K562 (cell line): ENCODE measurements around the gene NAT10. TPM values are rescaled to one million over a fixed set of nuclear protein-coding genes. Genes with fewer than 3 reads are reported as not detected.

ENCODE experiments used
- ATAC-seq: fragments of 200-7000 bp; cut with Tn5 transposase; 3 replicates; pipeline ENCODE4 v1.9.1; 2020; ENCODE audit warnings: moderate library complexity
- BruUV-seq: library from RNA; stranded (reverse); fragments of 400-500 nt; replicated peaks from 2 replicates; lab custom pipeline; 2021; lab: Mats Ljungman, UMichigan
- CTCF ChIA-PET: fragments of 300-600 bp; formaldehyde crosslinking; extraction: SDS; loops from one replicate; lab custom pipeline; 2021; ENCODE audit warnings: low intra/inter-chr PET ratio; lab: Yijun Ruan, JAX
- POLR2A ChIA-PET: fragments of 300-600, 350-650 bp; sonication (Branson Sonifier 250); formaldehyde crosslinking; extraction: SDS; loops from one replicate; lab custom pipeline; 2021; ENCODE audit warnings: antibody characterized with exemption, inconsistent platforms; lab: Yijun Ruan, JAX
- DNase-seq, 4 experiments: peaks; one replicate each; pipeline versions ENCODE4 v3.0.0 to v3.0.0-alpha.2; 2011 to 2018; ENCODE audit warnings: low spot score in 3 of 4, mixed read lengths in 3 of 4; ENCODE audit errors: extremely low read depth in 1 of 4
- FAIRE-seq: peaks from 2 replicates; lab custom pipeline; 2011; peaks lifted over from hg19 to GRCh38; lab: Jason Lieb, UNC
- H2AFZ ChIP-seq: 2 replicates; pipeline ENCODE4 v1.6.0; 2011; ENCODE audit warnings: low read depth, low read length, control low read depth, inconsistent platforms
- H3K27ac ChIP-seq: fragments of 200-600 bp; 3 replicates; pipeline ENCODE4 v1.8.0; 2011; ENCODE audit warnings: low read depth, mild to moderate bottlenecking, control low read depth, inconsistent platforms, low read length, moderate library complexity, mixed read lengths; ENCODE audit errors: extremely low read depth
- H3K27me3 ChIP-seq, 2 experiments: fragments of 300-600 bp in 1 of 2; 2 replicates in 1 of 2; 3 replicates in 1 of 2; pipeline versions ENCODE4 v1.6.0 to v1.8.0; 2011; ENCODE audit warnings: inconsistent platforms in 2 of 2, low read length in 2 of 2, mild to moderate bottlenecking in 1 of 2, mixed read lengths in 1 of 2, moderate library complexity in 1 of 2; ENCODE audit not compliant: control insufficient read depth in 2 of 2, insufficient read depth in 2 of 2
- H3K36me3 ChIP-seq: fragments of 300-600 bp; 3 replicates; pipeline ENCODE4 v1.8.0; 2011; ENCODE audit warnings: mild to moderate bottlenecking, low read length, inconsistent platforms; ENCODE audit not compliant: control insufficient read depth, insufficient read depth
- H3K4me1 ChIP-seq, 2 experiments: fragments of 200-600 bp in 1 of 2; replicated peaks in 1 of 2; 2 replicates in 1 of 2; 3 replicates in 1 of 2; pipeline versions ENCODE4 v1.5.1 to v1.8.0; 2011; ENCODE audit warnings: inconsistent platforms in 2 of 2, low read length in 2 of 2, mild to moderate bottlenecking in 1 of 2, mixed read lengths in 1 of 2, moderate library complexity in 1 of 2; ENCODE audit not compliant: control insufficient read depth in 2 of 2, insufficient read depth in 2 of 2
- H3K4me2 ChIP-seq: 2 replicates; pipeline ENCODE4 v1.6.1; 2011; ENCODE audit warnings: low read length, control low read depth, inconsistent platforms, mixed read lengths; ENCODE audit not compliant: insufficient read depth
- H3K4me3 ChIP-seq: fragments of 200-600 bp; sonication (generic), shearing (Covaris generic); 2 replicates; pipeline ENCODE4 v1.5.1; 2016; ENCODE audit warnings: control low read depth, inconsistent platforms
- H3K79me2 ChIP-seq: fragments of 200-600 bp; 3 replicates; pipeline ENCODE4 v1.8.0; 2011; ENCODE audit warnings: low read length, inconsistent platforms; ENCODE audit not compliant: control insufficient read depth, insufficient read depth
- H3K9ac ChIP-seq, 2 experiments: 2 replicates each; pipeline versions ENCODE4 v1.6.0 to v1.6.1; 2011; ENCODE audit warnings: low read depth in 2 of 2, low read length in 2 of 2, control low read depth in 1 of 2, inconsistent platforms in 1 of 2, mild to moderate bottlenecking in 1 of 2, mixed read lengths in 1 of 2; ENCODE audit not compliant: insufficient read depth in 1 of 2
- H3K9me1 ChIP-seq: one replicate; pipeline ENCODE4 v1.6.0; 2011; ENCODE audit warnings: inconsistent platforms, mild to moderate bottlenecking, low read length, moderate library complexity; ENCODE audit not compliant: control insufficient read depth, insufficient read depth
- H3K9me3 ChIP-seq: replicated peaks from 2 replicates; pipeline ENCODE4 v1.5.1; 2011; ENCODE audit warnings: low read depth, low read length, inconsistent platforms; ENCODE audit not compliant: control insufficient read depth, insufficient read depth
- H4K20me1 ChIP-seq: replicated peaks from 2 replicates; pipeline ENCODE4 v1.6.1; 2011; ENCODE audit warnings: low read length, inconsistent platforms, mixed read lengths; ENCODE audit not compliant: control insufficient read depth, insufficient read depth
- CREB1 ChIP-seq, 2 experiments: sonication (generic) in 1 of 2; formaldehyde crosslinking in 1 of 2; IDR thresholded peaks; 2 replicates each; pipeline versions ENCODE4 v1.6.1 to v1.8.0; 2012 to 2022; ENCODE audit warnings: inconsistent platforms in 1 of 2, mild to moderate bottlenecking in 1 of 2, missing genetic modification reagents in 1 of 2, moderate library complexity in 1 of 2
- NFIX ChIP-seq: fragments of 250-450 bp; sonication (Bioruptor Pico); IDR thresholded peaks from 2 replicates; pipeline ENCODE4 v1.4.0; 2020; ENCODE audit warnings: low read depth, mild to moderate bottlenecking, moderate library complexity
- SUPT5H ChIP-seq: fragments of 450-650 bp; IDR thresholded peaks from 2 replicates; pipeline ENCODE4 v1.6.1; 2016
- ZNF79 ChIP-seq: fragments of 250-450 bp; sonication (Bioruptor Pico); IDR thresholded peaks from 2 replicates; pipeline ENCODE4 v1.4.0; 2020; ENCODE audit warnings: low read depth, mild to moderate bottlenecking, moderate library complexity
- WGBS: fragments of 100-300 bp; shearing (Covaris generic); methylation state at CpG from one replicate; pipeline ENCODE4 v1.1.6; 2016; ENCODE audit warnings: low coverage, mixed read lengths; ENCODE audit not compliant: insufficient coverage; ENCODE audit errors: missing lambda C conversion rate; 5-methylcytosine and 5-hydroxymethylcytosine counted together
- in situ Hi-C: fragments of 300-500 bp; cut with MboI; formaldehyde crosslinking; loops from 4 replicates; pipeline ENCODE4 v1.15.0; 2018; ENCODE audit warnings: inconsistent platforms, mixed read lengths
- intact Hi-C: fragments of 100-400 bp; cut with micrococcal nuclease; formaldehyde crosslinking; loops from 2 replicates; pipeline ENCODE4 v1.14.2; 2022
- polyA plus RNA-seq, 8 experiments: library from polyadenylated mRNA; depleted of rRNA in 4 of 8; stranded (reverse) in 5 of 8; unstranded in 3 of 8; fragments of >200 nt; fragmentation: Nextera tagmentation in 2 of 8; fragmentation: Illumina TruSeq in 1 of 8; extraction: Ambion mirVana in 2 of 8; extraction: Trizol in 1 of 8; gene quantifications; 2 replicates each; pipeline versions ENCODE4 v1.2.1 to v1.2.3, GENCODE V29; 2011 to 2014; ENCODE audit warnings: inconsistent platforms in 1 of 8, missing spikeins in 1 of 8
- total RNA-seq, 7 experiments: library from RNA; depleted of rRNA in 6 of 7; stranded (reverse); fragments of >200 nt in 6 of 7; fragmentation: Illumina TruSeq in 2 of 7; extraction: Trizol in 2 of 7; gene quantifications; 2 replicates each; pipeline versions ENCODE4 v1.2.1 to v1.2.3, GENCODE V29; 2011 to 2021; ENCODE audit warnings: low replicate concordance in 1 of 7
- TF ChIP-seq, protein P1 (sequence below): fragments of 450-650 bp; formaldehyde crosslinking; IDR thresholded peaks from 2 replicates; pipeline ENCODE4 v1.4.0; 2020; ENCODE audit warnings: mild to moderate bottlenecking, moderate library complexity

NAT10 gene
- total and polyA plus RNA-seq, 9 of the 15 experiments (the other 6 are each of a cell fraction or from before 2014, with no cell fraction given) = 55.4 to 125 (median 86.3) TPM

DNA sequence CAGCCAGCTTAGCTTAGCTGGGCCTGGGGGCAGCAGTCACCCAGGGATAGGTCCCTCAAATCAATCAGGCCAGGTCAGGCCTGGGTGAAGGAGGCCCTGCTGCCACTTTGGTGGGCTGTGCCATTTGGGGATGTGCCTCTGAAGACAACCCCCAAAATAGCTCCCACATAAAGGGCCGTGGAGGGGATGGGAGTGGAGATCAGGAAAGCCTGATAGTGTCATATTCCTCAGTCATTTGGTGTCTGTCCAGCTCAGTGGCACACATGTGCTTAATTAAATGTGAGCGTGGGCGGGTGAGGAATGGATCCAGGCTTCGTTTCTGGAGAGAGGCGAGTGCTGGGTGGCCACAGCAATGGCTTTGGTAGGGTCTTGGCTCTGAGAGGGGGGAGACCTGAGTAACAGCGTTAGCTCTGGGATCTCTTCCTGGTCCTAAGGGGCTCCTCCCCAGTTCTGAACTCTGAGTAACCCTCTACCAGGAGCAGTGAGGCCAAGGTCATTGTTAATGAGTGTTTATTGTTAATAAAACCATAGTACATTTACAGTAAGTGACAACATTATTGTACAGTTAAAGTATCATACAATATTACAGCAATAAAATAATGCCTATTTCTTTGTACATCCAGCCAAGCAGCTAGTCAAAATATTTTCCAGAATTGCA is 45.2 kb downstream of the NAT10 start:
- Histone ChIP-seq H3K79me2 (no peaks in the 10 kb centered on the region), H3K9ac (peak overlapping the region in 1 of 2 experiments; percentile 4; a peak in 1 of 4 replicates), H3K4me3 (no peak overlapping the region), H2AFZ (no peak overlapping the region), H3K4me1 (peaks cover 0 to 9% of the 10 kb centered on the region in 2 experiments; a peak in 1 of 5 replicates), H3K27ac (no peak overlapping the region), H3K36me3 (peaks cover 94% of the 10 kb centered on the region), H3K4me2 (no peak overlapping the region), H3K9me3 (no peaks in the 10 kb centered on the region), H3K27me3 (no peaks in the 10 kb centered on the region)
- BruUV-seq = no TSS peak
- intact Hi-C loops = no loop called here
- DNase-seq = no peak
- POLR2A ChIA-PET = interaction anchor here (0.5 to 1.8 kb wide), 5 partner anchors 9 to 67 kb away, joined by 3 to 8 read pairs (median 4); no protein-coding TSS in a partner anchor
- TF ChIP-seq, protein P1, sequence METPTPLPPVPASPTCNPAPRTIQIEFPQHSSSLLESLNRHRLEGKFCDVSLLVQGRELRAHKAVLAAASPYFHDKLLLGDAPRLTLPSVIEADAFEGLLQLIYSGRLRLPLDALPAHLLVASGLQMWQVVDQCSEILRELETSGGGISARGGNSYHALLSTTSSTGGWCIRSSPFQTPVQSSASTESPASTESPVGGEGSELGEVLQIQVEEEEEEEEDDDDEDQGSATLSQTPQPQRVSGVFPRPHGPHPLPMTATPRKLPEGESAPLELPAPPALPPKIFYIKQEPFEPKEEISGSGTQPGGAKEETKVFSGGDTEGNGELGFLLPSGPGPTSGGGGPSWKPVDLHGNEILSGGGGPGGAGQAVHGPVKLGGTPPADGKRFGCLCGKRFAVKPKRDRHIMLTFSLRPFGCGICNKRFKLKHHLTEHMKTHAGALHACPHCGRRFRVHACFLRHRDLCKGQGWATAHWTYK (CRISPR knock-in tag) = no peak
- TF ChIP-seq CREB1 (IDR thresholded peaks at IDR 0.05) (no peak), CREB1 (CRISPR knock-in tag; IDR thresholded peaks at IDR 0.05) (no peak), NFIX (no peak), ZNF79 (CRISPR knock-in tag) (no peak), SUPT5H (no peak)
- TF ChIP-seq, all 486 proteins: peak for 0
- no peaks in the 10 kb centered on the region for H3K9me1 ChIP-seq
- 79% methylated on average over 6 of the region's 6 CpGs for WGBS
- ATAC-seq = no peak
- FAIRE-seq = no peak
- in situ Hi-C loops = loop anchor here (25.0 kb wide), 1 partner anchor 313 kb away; no protein-coding TSS in a partner anchor
- H4K20me1 ChIP-seq = peaks cover 3% of the 10 kb centered on the region; the same call in 1 of the 2 replicates
- CTCF ChIA-PET = interaction anchor here (1.0 to 1.1 kb wide), 2 partner anchors 209 kb away, joined by 3 to 5 read pairs; no protein-coding TSS in a partner anchor
